Activated T-cell treated with anti-CD3 and anti-CD28 coated beads, Interleukin-2, amount 50 U/mL, for 24 hours (primary cell): ENCODE results near the gene NOD2.
A peak's percentile ranks its signal among the peaks of the same experiment; 100 is the strongest.

Source experiments
- DNase-seq: peaks from one replicate; pipeline ENCODE4 v3.0.0-alpha.2; 2020
- H3K27ac Mint-ChIP-seq: 2 replicates; pipeline ENCODE4 v1.8.0; 2020; ENCODE audit warnings: mild to moderate bottlenecking, mixed read lengths
- H3K27me3 Mint-ChIP-seq: 2 replicates; pipeline ENCODE4 v1.8.0; 2020; ENCODE audit warnings: mixed read lengths
- H3K36me3 Mint-ChIP-seq: 2 replicates; pipeline ENCODE4 v1.8.0; 2020; ENCODE audit warnings: low read depth, mixed read lengths
- H3K4me1 Mint-ChIP-seq: 2 replicates; pipeline ENCODE4 v1.8.0; 2020; ENCODE audit warnings: low read depth, mixed read lengths
- H3K4me3 Mint-ChIP-seq: 2 replicates; pipeline ENCODE4 v1.8.0; 2020; ENCODE audit warnings: mild to moderate bottlenecking, moderate library complexity, mixed read lengths
- H3K9me3 Mint-ChIP-seq: 2 replicates; pipeline ENCODE4 v1.8.0; 2020; ENCODE audit warnings: mixed read lengths

NOD2 gene

DNA sequence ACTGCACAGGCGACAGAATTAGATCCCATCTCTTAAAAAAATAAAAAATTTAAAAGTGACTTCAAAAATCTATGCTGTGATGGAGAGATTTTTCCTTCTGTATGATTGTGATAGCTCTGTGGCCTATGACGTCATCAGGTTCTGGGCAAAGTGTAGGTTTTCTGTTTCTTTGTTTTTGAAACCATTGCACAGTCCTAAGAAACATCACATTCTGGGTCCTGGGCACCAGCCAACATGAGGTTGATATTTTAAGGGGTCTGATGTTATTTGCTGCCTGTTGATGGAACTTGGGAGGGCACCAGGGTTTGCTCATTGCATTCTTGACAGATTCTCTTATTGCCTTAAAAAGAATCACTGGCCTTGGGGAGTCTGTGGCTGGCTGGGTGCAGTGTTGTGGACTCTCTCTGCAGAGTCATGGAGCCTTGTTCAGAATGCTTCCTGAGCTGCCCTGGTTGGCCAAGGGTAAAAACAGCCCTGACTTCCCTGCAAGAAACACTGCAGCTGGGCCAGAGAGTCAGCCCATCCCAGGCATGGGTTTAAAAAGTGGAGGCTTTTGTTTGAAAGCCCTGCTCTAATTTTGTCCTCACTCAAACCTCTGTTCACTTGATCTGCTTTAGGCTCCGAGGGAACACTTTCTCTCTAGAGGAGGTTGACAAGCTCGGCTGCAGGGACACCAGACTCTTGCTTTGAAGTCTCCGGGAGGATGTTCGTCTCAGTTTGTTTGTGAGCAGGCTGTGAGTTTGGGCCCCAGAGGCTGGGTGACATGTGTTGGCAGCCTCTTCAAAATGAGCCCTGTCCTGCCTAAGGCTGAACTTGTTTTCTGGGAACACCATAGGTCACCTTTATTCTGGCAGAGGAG lies 38.0 kb downstream of the NOD2 start:
- DNase-seq = no peak
- Mint-ChIP-seq H3K27me3 (no peaks in the 10 kb centered on the region), H3K36me3 (peaks cover 26% of the 10 kb centered on the region), H3K27ac (peak overlapping the region; percentile 66), H3K4me3 (no peak overlapping the region), H3K4me1 (peaks cover 34% of the 10 kb centered on the region), H3K9me3 (no peaks in the 10 kb centered on the region)

GRCh38 chr16:50731989-50732832 lies 38.8 kb downstream of the NOD2 start:
- no peak overlapping the region for H3K4me3 Mint-ChIP-seq
- H3K27ac Mint-ChIP-seq = peak overlapping the region; percentile 66
- peaks cover 42% of the 10 kb centered on the region for H3K4me1 Mint-ChIP-seq
- H3K9me3 Mint-ChIP-seq = no peaks in the 10 kb centered on the region
- peaks cover 22% of the 10 kb centered on the region for H3K36me3 Mint-ChIP-seq
- H3K27me3 Mint-ChIP-seq = no peaks in the 10 kb centered on the region
- no peak for DNase-seq

DNA sequence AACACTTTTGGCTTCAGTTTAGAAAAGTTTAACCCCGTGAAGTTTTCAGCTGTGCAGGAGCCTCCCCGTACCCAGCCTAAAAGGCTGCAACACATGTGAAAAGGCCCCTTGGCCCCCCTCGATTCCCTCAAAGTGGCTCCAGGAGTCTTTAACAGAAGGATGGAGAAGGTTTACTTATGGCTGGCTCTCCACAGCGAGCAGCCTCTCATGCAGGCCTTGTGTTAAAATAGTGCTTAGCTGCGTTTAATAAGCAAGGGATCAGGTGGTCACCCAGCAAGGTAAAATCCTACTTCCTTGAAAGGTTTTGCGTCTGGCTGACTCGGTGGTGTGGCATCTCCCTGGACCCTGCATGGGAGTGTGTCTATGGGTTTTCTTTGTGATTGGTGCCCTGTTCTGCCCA lies 40.1 kb downstream of the NOD2 start:
- Mint-ChIP-seq H3K36me3 (peaks cover 16% of the 10 kb centered on the region), H3K27ac (no peak overlapping the region), H3K9me3 (no peaks in the 10 kb centered on the region), H3K4me3 (no peak overlapping the region), H3K4me1 (peaks cover 45% of the 10 kb centered on the region), H3K27me3 (no peaks in the 10 kb centered on the region)
- no peak for DNase-seq

DNA sequence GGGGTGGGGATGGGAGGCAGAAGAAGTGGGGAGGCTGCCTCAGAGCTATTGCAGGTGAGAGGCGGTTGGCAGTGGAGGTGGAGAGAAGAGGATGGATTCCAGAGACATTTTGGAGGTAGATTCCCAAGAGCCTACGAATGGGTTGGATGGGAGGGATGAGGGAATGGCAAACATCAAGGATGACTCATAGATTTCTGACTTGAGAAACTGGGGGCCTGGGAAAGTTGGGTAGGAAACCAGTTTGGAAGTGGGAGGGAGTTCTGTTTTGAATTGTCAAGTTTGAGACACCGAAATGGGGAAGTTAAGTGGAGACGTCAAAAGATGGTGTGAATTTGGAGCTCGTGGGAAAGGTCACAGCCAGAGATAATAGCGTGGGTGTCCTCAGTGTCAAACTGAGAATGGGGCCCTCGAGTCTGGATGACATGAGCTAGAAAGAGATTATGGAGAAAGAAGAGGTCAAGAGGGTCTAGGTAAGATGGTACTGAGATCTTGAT lies 42.3 kb downstream of the NOD2 start:
- Mint-ChIP-seq H3K4me3 (no peak overlapping the region), H3K27ac (peak overlapping the region; percentile 34), H3K4me1 (peaks cover 48% of the 10 kb centered on the region), H3K27me3 (no peaks in the 10 kb centered on the region), H3K36me3 (peaks cover 15% of the 10 kb centered on the region), H3K9me3 (no peaks in the 10 kb centered on the region)
- DNase-seq = no peak

- DNase-seq = no peak
- Mint-ChIP-seq H3K27ac (no peak overlapping the region), H3K36me3 (peaks cover 15% of the 10 kb centered on the region), H3K27me3 (no peaks in the 10 kb centered on the region), H3K9me3 (no peaks in the 10 kb centered on the region), H3K4me1 (peaks cover 48% of the 10 kb centered on the region), H3K4me3 (no peak overlapping the region)
Measured at GRCh38 chr16:50736448-50736847, 43.0 kb downstream of the NOD2 start.

- Mint-ChIP-seq H3K4me3 (no peak overlapping the region), H3K4me1 (peaks cover 40% of the 10 kb centered on the region)
Measured at GRCh38 chr16:50737420-50737959, 44.1 kb downstream of the NOD2 start.

GRCh38 chr16:50739031-50739430 lies 45.6 kb downstream of the NOD2 start:
- no peak for DNase-seq
- H3K4me3 Mint-ChIP-seq = no peak overlapping the region
- H3K36me3 Mint-ChIP-seq = peaks cover 16% of the 10 kb centered on the region
- H3K27ac Mint-ChIP-seq = peak overlapping the region; percentile 14
- H3K27me3 Mint-ChIP-seq = no peaks in the 10 kb centered on the region
- H3K9me3 Mint-ChIP-seq = no peaks in the 10 kb centered on the region
- H3K4me1 Mint-ChIP-seq = peaks cover 52% of the 10 kb centered on the region

More at GRCh38 chr16:50737420-50737959, 44.1 kb downstream of the NOD2 start:
- Mint-ChIP-seq H3K27me3 (no peaks in the 10 kb centered on the region), H3K36me3 (peaks cover 8% of the 10 kb centered on the region), H3K27ac (no peak overlapping the region), H3K9me3 (no peaks in the 10 kb centered on the region)
- DNase-seq = no peak

- peaks cover 31% of the 10 kb centered on the region for H3K36me3 Mint-ChIP-seq
- no peak for DNase-seq
- peak overlapping the region; percentile 94 for H3K27ac Mint-ChIP-seq
- H3K4me1 Mint-ChIP-seq = peaks cover 60% of the 10 kb centered on the region
- no peaks in the 10 kb centered on the region for H3K9me3 Mint-ChIP-seq
- H3K4me3 Mint-ChIP-seq = peak overlapping the region; percentile 79
- H3K27me3 Mint-ChIP-seq = no peaks in the 10 kb centered on the region
Measured at GRCh38 chr16:50740736-50741135, 47.3 kb downstream of the NOD2 start.

DNA sequence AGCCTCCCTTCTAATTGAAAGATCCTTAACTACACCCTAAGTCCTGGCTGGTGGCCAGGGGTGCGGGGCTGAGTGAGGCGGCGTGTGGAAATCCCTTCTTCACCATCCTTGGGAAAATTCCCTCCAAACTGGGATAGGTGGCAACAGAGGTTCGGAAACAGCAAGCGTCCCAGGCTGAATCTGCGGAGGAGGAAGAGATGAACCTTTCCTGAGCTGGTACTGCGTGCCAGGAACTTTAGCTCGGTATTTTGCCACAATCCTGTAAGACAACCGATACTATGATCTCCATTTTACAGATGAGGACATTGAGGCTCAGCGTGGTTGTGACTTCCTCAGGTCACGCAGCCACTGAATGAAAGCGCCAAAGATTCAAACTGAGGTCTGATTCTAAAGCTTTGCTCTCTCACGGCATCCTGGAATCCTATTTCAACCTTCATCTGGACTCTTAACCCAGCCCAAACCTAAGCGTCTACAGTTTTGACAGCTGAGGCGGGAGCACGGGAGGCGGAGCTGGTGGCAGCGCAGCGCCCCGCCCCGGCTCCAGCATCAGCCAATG lies 47.9 kb downstream of the NOD2 start:
- peak overlapping the region; percentile 94 for H3K27ac Mint-ChIP-seq
- peak overlapping the region; percentile 79 for H3K4me3 Mint-ChIP-seq
- no peaks in the 10 kb centered on the region for H3K9me3 Mint-ChIP-seq
- H3K36me3 Mint-ChIP-seq = peaks cover 33% of the 10 kb centered on the region
- H3K27me3 Mint-ChIP-seq = no peaks in the 10 kb centered on the region
- H3K4me1 Mint-ChIP-seq = peaks cover 60% of the 10 kb centered on the region
- no peak for DNase-seq

GRCh38 chr16:50741781-50742575 lies 48.6 kb downstream of the NOD2 start, which contains the start of gene CYLD:
Gene CYLD, plus strand, starts transcription at chr16:50742086. Its CDS starts 7,613 bp downstream, at chr16:50749699.
- DNase-seq = peak; percentile 98
- Mint-ChIP-seq H3K27me3 (no peaks in the 10 kb centered on the region), H3K36me3 (peaks cover 36% of the 10 kb centered on the region), H3K4me1 (peaks cover 57% of the 10 kb centered on the region), H3K9me3 (no peaks in the 10 kb centered on the region), H3K4me3 (peak within 1 kb of the TSS; percentile 91), H3K27ac (peak within 1 kb of the TSS; percentile 97)

DNA sequence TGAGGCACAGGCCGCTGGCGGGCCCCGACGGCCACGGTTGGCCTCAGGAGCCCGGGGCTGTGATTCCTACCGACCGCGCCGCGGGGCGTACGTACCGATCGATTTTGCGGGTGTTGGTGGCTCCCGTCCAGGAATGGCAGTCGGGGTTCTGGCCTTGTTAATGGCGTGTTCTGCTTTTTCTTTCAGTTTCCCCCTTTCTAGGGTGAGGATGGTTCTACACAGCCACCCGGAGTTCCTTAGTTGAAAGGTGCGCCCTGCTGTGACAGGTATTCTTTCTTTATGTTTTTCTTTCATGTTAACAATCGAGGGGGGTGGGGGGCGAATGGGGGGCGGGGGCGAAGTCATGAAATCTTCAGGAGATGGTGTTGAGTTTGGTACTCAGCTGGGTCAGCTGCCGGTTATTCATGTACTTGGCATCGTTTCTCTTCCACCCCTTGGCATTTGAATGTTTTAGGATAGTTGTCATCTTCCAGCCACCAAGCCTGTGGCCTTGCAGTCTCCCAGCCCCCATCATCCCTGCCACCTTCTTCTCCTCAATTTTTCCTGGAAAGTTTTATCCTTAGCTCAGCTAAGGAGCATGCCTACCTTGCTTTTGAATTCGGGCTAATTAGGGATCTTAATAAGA lies 49.3 kb downstream of the NOD2 start:
- Mint-ChIP-seq H3K36me3 (peaks cover 40% of the 10 kb centered on the region), H3K27ac (peak overlapping the region; percentile 97), H3K4me3 (peak overlapping the region; percentile 91), H3K4me1 (peaks cover 59% of the 10 kb centered on the region), H3K9me3 (no peaks in the 10 kb centered on the region), H3K27me3 (no peaks in the 10 kb centered on the region)
- DNase-seq = no peak

- H3K27me3 Mint-ChIP-seq = no peaks in the 10 kb centered on the region
- H3K4me1 Mint-ChIP-seq = peaks cover 65% of the 10 kb centered on the region
- no peaks in the 10 kb centered on the region for H3K9me3 Mint-ChIP-seq
- peak overlapping the region; percentile 91 for H3K4me3 Mint-ChIP-seq
- no peak for DNase-seq
- H3K27ac Mint-ChIP-seq = peak overlapping the region; percentile 97
- peaks cover 45% of the 10 kb centered on the region for H3K36me3 Mint-ChIP-seq
Measured at GRCh38 chr16:50743581-50744225, 50.3 kb downstream of the NOD2 start.

DNA sequence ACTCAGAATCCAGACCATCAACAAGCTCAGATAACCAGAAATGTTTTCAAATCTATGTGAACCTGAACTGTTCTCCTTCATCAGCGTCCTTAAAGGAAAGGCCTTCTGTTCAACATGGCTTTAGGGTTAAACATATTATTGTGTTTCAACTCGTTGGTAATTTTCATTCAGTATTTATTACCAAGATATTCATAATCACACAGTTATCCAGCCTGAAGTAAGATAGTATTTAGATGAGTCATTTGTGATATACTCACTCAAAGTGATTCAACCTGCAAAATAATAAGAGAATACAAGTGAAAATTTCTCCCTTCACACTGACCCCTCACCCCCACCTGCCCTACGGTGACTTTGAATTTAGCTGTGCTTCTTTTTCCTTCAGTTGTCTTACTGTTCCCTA lies 51.5 kb downstream of the NOD2 start:
- Mint-ChIP-seq H3K27me3 (no peaks in the 10 kb centered on the region), H3K27ac (peak overlapping the region; percentile 97), H3K9me3 (no peaks in the 10 kb centered on the region), H3K4me3 (peak overlapping the region; percentile 91), H3K36me3 (peaks cover 50% of the 10 kb centered on the region), H3K4me1 (peaks cover 74% of the 10 kb centered on the region)
- no peak for DNase-seq
